Fibroblast of villous mesenchyme (primary cell): ENCODE data around the gene RNF121. TPM values are rescaled to one million over a fixed set of nuclear protein-coding genes. Genes with fewer than 3 reads are reported as not detected.

Source experiments
- DNase-seq: peaks from one replicate; pipeline ENCODE4 v3.0.0-alpha.2; 2010; ENCODE audit warnings: low read depth
- H3K4me3 ChIP-seq: 2 replicates; pipeline ENCODE4 v1.5.1; 2011; ENCODE audit warnings: low read depth, mild to moderate bottlenecking, low read length
- CTCF ChIP-seq: IDR thresholded peaks from 2 replicates; pipeline ENCODE4 v1.5.1; 2012; ENCODE audit warnings: low read depth, mild to moderate bottlenecking, low read length; ENCODE audit not compliant: insufficient read depth
- total RNA-seq: library from RNA; depleted of rRNA; stranded (reverse); fragments of >200 nt; gene quantifications from 2 replicates; pipeline ENCODE4 v1.2.3, GENCODE V29; 2012

Gene RNF121
- total RNA-seq, 1 donor = 27.2 TPM

- no peak for TF ChIP-seq CTCF
- DNase-seq = no peak
- H3K4me3 ChIP-seq = no peak overlapping the region
These were observed 94.5 kb downstream of the RNF121 start for GRCh38 chr11:72023335-72023734.

GRCh38 chr11:72024069-72024754 is 95.4 kb downstream of the RNF121 start:
- H3K4me3 ChIP-seq = no peak overlapping the region
- TF ChIP-seq CTCF = no peak
- DNase-seq = no peak

GRCh38 chr11:72026090-72026489 is 97.2 kb downstream of the RNF121 start:
- no peak overlapping the region for H3K4me3 ChIP-seq
- no peak for DNase-seq
- TF ChIP-seq CTCF = no peak

- no peak overlapping the region for H3K4me3 ChIP-seq
- TF ChIP-seq CTCF = no peak
- DNase-seq = no peak
These were observed 101.7 kb downstream of the RNF121 start for GRCh38 chr11:72030472-72031045.

GRCh38 chr11:72036687-72037086 is 107.8 kb downstream of the RNF121 start:
- H3K4me3 ChIP-seq = no peak overlapping the region
- DNase-seq = no peak
- TF ChIP-seq CTCF = no peak

GRCh38 chr11:72037554-72038311 is 108.9 kb downstream of the RNF121 start:
- DNase-seq = peak; percentile 24
- no peak for TF ChIP-seq CTCF
- H3K4me3 ChIP-seq = peak overlapping the region; percentile 69
